OCI-LY3 (cell line): ENCODE data around the gene STH.

ENCODE experiments used
- H2AFZ ChIP-seq: fragments of 200-600, 300-600 bp; shearing (Covaris generic); 2 replicates; pipeline ENCODE4 v1.6.0; 2014; ENCODE audit warnings: antibody characterized with exemption, low read depth, low read length
- H3K27ac ChIP-seq: fragments of 200-600, 300-600 bp; sonication (generic); 2 replicates; pipeline ENCODE4 v1.5.1; 2014; ENCODE audit warnings: mild to moderate bottlenecking, low read length, moderate library complexity, mixed read lengths
- H3K27me3 ChIP-seq: fragments of 200-600, 300-600 bp; sonication (generic); 2 replicates; pipeline ENCODE4 v1.6.1; 2014; ENCODE audit warnings: low read depth, low read length, mixed read lengths
- H3K36me3 ChIP-seq: fragments of 200-600, 300-600 bp; sonication (generic); replicated peaks from 2 replicates; pipeline ENCODE3; 2014; ENCODE audit warnings: low read depth, low read length, mixed read lengths
- H3K4me1 ChIP-seq: fragments of 300-600, 200-600 bp; sonication (generic); 2 replicates; pipeline ENCODE4 v1.6.1; 2014; ENCODE audit warnings: low read length, mixed read lengths
- H3K4me2 ChIP-seq: fragments of 200-600, 300-600 bp; sonication (generic); 2 replicates; pipeline ENCODE4 v1.6.1; 2014; ENCODE audit warnings: low read length, mixed read lengths
- H3K4me3 ChIP-seq: fragments of 300-600, 200-600 bp; sonication (generic); 2 replicates; pipeline ENCODE4 v1.5.1; 2014; ENCODE audit warnings: antibody characterized with exemption, mild to moderate bottlenecking, low read length, moderate library complexity
- H3K79me2 ChIP-seq: fragments of 300-600, 200-600 bp; shearing (Covaris generic); 2 replicates; pipeline ENCODE4 v1.6.1; 2014; ENCODE audit warnings: mild to moderate bottlenecking, low read length, mixed read lengths
- H3K9ac ChIP-seq: fragments of 300-600, 200-600 bp; shearing (Covaris generic); 2 replicates; pipeline ENCODE4 v1.6.0; 2014; ENCODE audit warnings: mild to moderate bottlenecking, low read length, moderate library complexity
- H3K9me3 ChIP-seq: fragments of 200-600, 300-600 bp; shearing (Covaris generic); 2 replicates; pipeline ENCODE4 v1.6.1; 2014; ENCODE audit warnings: low read length, mixed read lengths; ENCODE audit not compliant: insufficient read depth
- H4K20me1 ChIP-seq: fragments of 200-600, 300-600 bp; sonication (generic); 2 replicates; pipeline ENCODE4 v1.6.1; 2016; ENCODE audit warnings: low read length, mixed read lengths; ENCODE audit not compliant: insufficient read depth
- EZH2phosphoT487 ChIP-seq: fragments of 200-600 bp; shearing (Covaris generic); IDR thresholded peaks from 2 replicates; pipeline ENCODE4 v1.6.1; 2018; ENCODE audit warnings: antibody characterized with exemption, mixed run types, low read depth
- TF ChIP-seq, protein P1 (sequence below): fragments of 200-600, 300-600 bp; sonication (generic); IDR thresholded peaks from 2 replicates; pipeline ENCODE4 v1.5.1; 2014; ENCODE audit warnings: antibody characterized with exemption, low read length, low read depth

The STH gene

DNA sequence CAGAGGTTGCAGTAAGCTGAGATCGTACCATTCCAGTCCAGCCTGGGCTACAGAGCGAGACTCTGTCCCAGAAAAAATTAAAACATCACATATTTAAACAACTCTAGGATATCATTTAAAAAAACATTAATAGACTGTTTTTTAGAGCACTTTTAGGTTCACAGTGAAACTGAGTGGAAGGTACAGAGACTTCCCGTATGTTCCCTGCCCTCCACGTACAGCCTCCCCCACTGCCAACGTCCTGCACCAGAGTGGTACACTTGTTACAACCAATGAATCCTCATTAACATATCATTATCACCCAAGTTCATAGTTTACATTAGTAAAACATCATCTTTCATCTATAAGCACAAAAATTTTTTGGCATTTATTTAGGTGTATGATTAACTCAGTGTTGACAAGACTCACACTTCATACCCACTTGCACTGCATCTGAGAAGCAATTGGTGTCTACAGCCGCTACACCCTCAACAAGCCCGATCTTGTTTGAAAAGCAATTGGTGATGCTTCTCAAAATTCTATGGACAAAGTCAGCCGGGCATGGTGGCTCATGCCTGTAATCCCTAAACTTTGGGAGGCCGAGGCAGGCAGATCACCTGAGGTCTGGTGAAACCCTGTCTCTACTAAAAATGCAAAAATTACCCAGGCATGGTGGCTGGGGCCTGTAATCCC lies 39.9 kb upstream of the STH start:
- no peaks in the 10 kb centered on the region for H3K4me1 ChIP-seq
- no peak for TF ChIP-seq EZH2phosphoT487
- TF ChIP-seq, protein P1, sequence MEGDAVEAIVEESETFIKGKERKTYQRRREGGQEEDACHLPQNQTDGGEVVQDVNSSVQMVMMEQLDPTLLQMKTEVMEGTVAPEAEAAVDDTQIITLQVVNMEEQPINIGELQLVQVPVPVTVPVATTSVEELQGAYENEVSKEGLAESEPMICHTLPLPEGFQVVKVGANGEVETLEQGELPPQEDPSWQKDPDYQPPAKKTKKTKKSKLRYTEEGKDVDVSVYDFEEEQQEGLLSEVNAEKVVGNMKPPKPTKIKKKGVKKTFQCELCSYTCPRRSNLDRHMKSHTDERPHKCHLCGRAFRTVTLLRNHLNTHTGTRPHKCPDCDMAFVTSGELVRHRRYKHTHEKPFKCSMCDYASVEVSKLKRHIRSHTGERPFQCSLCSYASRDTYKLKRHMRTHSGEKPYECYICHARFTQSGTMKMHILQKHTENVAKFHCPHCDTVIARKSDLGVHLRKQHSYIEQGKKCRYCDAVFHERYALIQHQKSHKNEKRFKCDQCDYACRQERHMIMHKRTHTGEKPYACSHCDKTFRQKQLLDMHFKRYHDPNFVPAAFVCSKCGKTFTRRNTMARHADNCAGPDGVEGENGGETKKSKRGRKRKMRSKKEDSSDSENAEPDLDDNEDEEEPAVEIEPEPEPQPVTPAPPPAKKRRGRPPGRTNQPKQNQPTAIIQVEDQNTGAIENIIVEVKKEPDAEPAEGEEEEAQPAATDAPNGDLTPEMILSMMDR: no peak
- no peak overlapping the region for H3K9ac ChIP-seq
- H3K4me3 ChIP-seq: no peak overlapping the region
- no peak overlapping the region for H3K4me2 ChIP-seq
- H3K36me3 ChIP-seq: no peaks in the 10 kb centered on the region
- H4K20me1 ChIP-seq: no peaks in the 10 kb centered on the region
- no peaks in the 10 kb centered on the region for H3K79me2 ChIP-seq
- no peak overlapping the region for H3K27ac ChIP-seq
- H3K9me3 ChIP-seq: no peaks in the 10 kb centered on the region
- H3K27me3 ChIP-seq: no peaks in the 10 kb centered on the region
- no peak overlapping the region for H2AFZ ChIP-seq

DNA sequence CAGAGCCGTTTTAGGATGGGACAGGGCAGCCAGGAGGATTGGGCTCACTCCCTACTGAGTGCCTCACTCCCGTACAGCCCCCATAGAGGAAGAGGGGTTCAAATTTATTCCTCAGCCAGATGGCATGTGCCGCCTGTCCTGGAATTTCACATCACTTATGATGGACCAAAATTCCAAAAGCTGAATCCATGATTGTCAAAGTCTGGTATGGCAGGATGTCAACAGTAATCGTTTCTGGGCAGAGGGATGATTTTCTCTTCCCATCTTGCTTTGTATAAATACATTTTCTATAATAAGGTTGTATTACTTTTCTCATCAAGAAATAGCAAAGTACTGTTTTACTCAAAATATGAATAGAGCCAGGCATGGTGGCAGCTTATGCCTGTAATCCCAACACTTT lies 38.7 kb upstream of the STH start:
- Histone ChIP-seq H2AFZ (no peak overlapping the region), H4K20me1 (no peaks in the 10 kb centered on the region), H3K4me1 (no peaks in the 10 kb centered on the region), H3K79me2 (no peaks in the 10 kb centered on the region), H3K4me3 (no peak overlapping the region), H3K27ac (no peak overlapping the region), H3K27me3 (no peaks in the 10 kb centered on the region), H3K36me3 (no peaks in the 10 kb centered on the region), H3K4me2 (no peak overlapping the region), H3K9me3 (no peaks in the 10 kb centered on the region), H3K9ac (no peak overlapping the region)
- TF ChIP-seq, protein P1: no peak
- TF ChIP-seq EZH2phosphoT487: no peak

DNA sequence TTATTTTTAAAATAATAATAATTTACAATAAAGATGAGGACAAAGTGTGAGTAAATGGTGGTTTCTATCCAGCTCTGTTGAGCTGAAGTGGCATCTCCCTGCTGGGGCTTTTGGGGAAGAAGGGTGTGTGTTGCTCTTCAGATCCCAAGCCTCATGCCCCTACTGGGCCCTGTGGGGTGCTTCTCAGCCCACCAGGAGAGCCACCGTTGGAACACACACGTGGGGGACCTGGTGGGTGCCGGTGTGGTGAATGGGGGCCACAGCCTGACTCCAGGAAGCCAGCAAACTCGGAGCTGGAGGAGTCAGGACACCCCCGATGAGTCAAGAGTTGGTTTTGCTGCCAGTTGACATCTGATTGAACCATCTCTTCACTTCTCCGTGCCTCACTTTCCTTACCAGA lies 37.8 kb upstream of the STH start:
- Histone ChIP-seq H3K4me3 (no peak overlapping the region), H3K79me2 (no peaks in the 10 kb centered on the region), H3K27ac (no peak overlapping the region), H3K9ac (no peak overlapping the region), H3K4me2 (no peak overlapping the region), H3K4me1 (no peaks in the 10 kb centered on the region), H3K27me3 (peaks cover 6% of the 10 kb centered on the region; the same call in 1 of the 2 replicates), H3K36me3 (no peaks in the 10 kb centered on the region), H2AFZ (no peak overlapping the region), H4K20me1 (no peaks in the 10 kb centered on the region), H3K9me3 (no peaks in the 10 kb centered on the region)
- TF ChIP-seq, protein P1: no peak
- TF ChIP-seq EZH2phosphoT487: no peak

DNA sequence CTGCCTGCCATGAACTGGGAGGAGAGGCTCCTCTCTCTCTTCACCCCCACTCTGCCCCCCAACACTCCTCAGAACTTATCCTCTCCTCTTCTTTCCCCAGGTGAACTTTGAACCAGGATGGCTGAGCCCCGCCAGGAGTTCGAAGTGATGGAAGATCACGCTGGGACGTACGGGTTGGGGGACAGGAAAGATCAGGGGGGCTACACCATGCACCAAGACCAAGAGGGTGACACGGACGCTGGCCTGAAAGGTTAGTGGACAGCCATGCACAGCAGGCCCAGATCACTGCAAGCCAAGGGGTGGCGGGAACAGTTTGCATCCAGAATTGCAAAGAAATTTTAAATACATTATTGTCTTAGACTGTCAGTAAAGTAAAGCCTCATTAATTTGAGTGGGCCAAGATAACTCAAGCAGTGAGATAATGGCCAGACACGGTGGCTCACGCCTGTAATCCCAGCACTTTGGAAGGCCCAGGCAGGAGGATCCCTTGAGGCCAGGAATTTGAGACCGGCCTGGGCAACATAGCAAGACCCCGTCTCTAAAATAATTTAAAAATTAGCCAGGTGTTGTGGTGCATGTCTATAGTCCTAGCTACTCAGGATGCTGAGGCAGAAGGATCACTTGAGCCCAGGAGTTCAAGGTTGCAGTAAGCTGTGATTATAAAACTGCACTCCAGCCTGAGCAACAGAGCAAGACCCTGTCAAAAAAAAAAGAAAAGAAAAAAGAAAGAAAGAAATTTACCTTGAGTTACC lies 36.7 kb upstream of the STH start:
- Histone ChIP-seq H2AFZ (no peak overlapping the region), H3K4me2 (no peak overlapping the region), H3K4me3 (no peak overlapping the region), H4K20me1 (no peaks in the 10 kb centered on the region), H3K36me3 (no peaks in the 10 kb centered on the region), H3K4me1 (no peaks in the 10 kb centered on the region), H3K9me3 (no peaks in the 10 kb centered on the region), H3K27ac (no peak overlapping the region), H3K79me2 (no peaks in the 10 kb centered on the region), H3K27me3 (peaks cover 14% of the 10 kb centered on the region), H3K9ac (no peak overlapping the region)
- TF ChIP-seq, protein P1: no peak
- TF ChIP-seq EZH2phosphoT487: no peak
